OCI-LY7 (cell line): ENCODE results near the gene DOC2A. TPM values are rescaled to one million over a fixed set of nuclear protein-coding genes. Genes with fewer than 3 reads are reported as not detected.

Experiments used
- BruUV-seq: library from RNA; stranded (reverse); fragments of 400-500 nt; replicated peaks from 2 replicates; lab custom pipeline; 2021; lab: Mats Ljungman, UMichigan
- CTCF ChIA-PET: fragments of 300-600 bp; sonication (Branson Sonifier 250); formaldehyde crosslinking; loops from one replicate; lab custom pipeline; 2022; ENCODE audit warnings: antibody characterized with exemption; ENCODE audit not compliant: unreplicated experiment; lab: Charles Lee
- POLR2A ChIA-PET: fragments of 300-600 bp; sonication (Branson Sonifier 250); formaldehyde crosslinking; loops from one replicate; lab custom pipeline; 2022; ENCODE audit warnings: antibody characterized with exemption; lab: Charles Lee
- DNase-seq: peaks from one replicate; pipeline ENCODE4 v3.0.0-alpha.2; 2015; ENCODE audit warnings: low spot score
- H2AFZ ChIP-seq: fragments of 200-600 bp; sonication (generic), shearing (Covaris generic); 2 replicates; pipeline ENCODE4 v1.6.1; 2014; ENCODE audit warnings: mild to moderate bottlenecking, antibody characterized with exemption, low read length, moderate library complexity
- H3K27ac ChIP-seq: fragments of 200-600 bp; sonication (generic); 2 replicates; pipeline ENCODE4 v1.5.1; 2014; ENCODE audit warnings: mixed run types, low read depth, mild to moderate bottlenecking, moderate library complexity, low read length, inconsistent platforms; ENCODE audit not compliant: poor library complexity, severe bottlenecking
- H3K36me3 ChIP-seq: fragments of 200-600 bp; sonication (generic); 2 replicates; pipeline ENCODE4 v1.6.1; 2014; ENCODE audit warnings: mild to moderate bottlenecking, antibody characterized with exemption, low read length, moderate library complexity, mixed read lengths; ENCODE audit not compliant: insufficient read depth
- H3K4me1 ChIP-seq: fragments of 200-600 bp; sonication (generic); 2 replicates; pipeline ENCODE4 v1.5.1; 2014; ENCODE audit warnings: mild to moderate bottlenecking, low read length; ENCODE audit not compliant: insufficient read depth, poor library complexity, severe bottlenecking
- H3K4me2 ChIP-seq: fragments of 200-600 bp; sonication (generic); 2 replicates; pipeline ENCODE4 v1.6.1; 2014; ENCODE audit warnings: mild to moderate bottlenecking, low read length
- H3K4me3 ChIP-seq: fragments of 200-600 bp; sonication (generic); 2 replicates; pipeline ENCODE4 v1.5.1; 2014; ENCODE audit warnings: mild to moderate bottlenecking, low read depth, low read length; ENCODE audit not compliant: poor library complexity, severe bottlenecking
- H3K79me2 ChIP-seq: fragments of 200-600 bp; sonication (generic); 2 replicates; pipeline ENCODE4 v1.6.1; 2016; ENCODE audit warnings: low read depth, mild to moderate bottlenecking, low read length, moderate library complexity, mixed read lengths; ENCODE audit not compliant: insufficient read depth
- H3K9me2 ChIP-seq: fragments of 200-600 bp; sonication (generic); 2 replicates; pipeline ENCODE4 v1.6.1; 2016; ENCODE audit warnings: mild to moderate bottlenecking, low read length, mixed read lengths; ENCODE audit not compliant: insufficient read depth
- H3K9me3 ChIP-seq: fragments of 200-600 bp; sonication (generic); 2 replicates; pipeline ENCODE4 v1.6.1; 2014; ENCODE audit warnings: mild to moderate bottlenecking, mixed run types, low read length, mixed read lengths
- H4K20me1 ChIP-seq: fragments of 200-600 bp; sonication (generic); 2 replicates; pipeline ENCODE4 v1.6.1; 2014; ENCODE audit warnings: mild to moderate bottlenecking, antibody characterized with exemption, low read length, moderate library complexity, mixed read lengths; ENCODE audit not compliant: insufficient read depth
- EZH2phosphoT487 ChIP-seq: fragments of 200-600 bp; sonication (generic); IDR thresholded peaks from 2 replicates; pipeline ENCODE4 v1.6.1; 2018; ENCODE audit warnings: low read depth, borderline replicate concordance, mild to moderate bottlenecking, mixed run types, antibody characterized with exemption, low read length, moderate library complexity, mixed read lengths
- intact Hi-C: fragments of 100-400 bp; cut with micrococcal nuclease; formaldehyde crosslinking; loops from one replicate; pipeline ENCODE4 v1.10.0; 2022; ENCODE audit not compliant: unreplicated experiment
- total RNA-seq, 2 experiments: library from RNA; depleted of rRNA in 1 of 2; stranded (reverse); fragments of >200 nt in 1 of 2; shearing (Covaris generic) in 1 of 2; gene quantifications; 2 replicates each; pipeline ENCODE4 v1.2.3, GENCODE V29; 2014 to 2022
- TF ChIP-seq, protein P1 (sequence below): fragments of 200-600 bp; sonication (generic); conservative IDR thresholded peaks from 2 replicates; pipeline ENCODE4 v1.5.1; 2014; ENCODE audit warnings: mild to moderate bottlenecking, antibody characterized with exemption, low read length, moderate library complexity, mixed read lengths

Gene DOC2A
- total RNA-seq, 2 experiments from 2014 or later = 0.91 TPM; not detected in 1

DNA sequence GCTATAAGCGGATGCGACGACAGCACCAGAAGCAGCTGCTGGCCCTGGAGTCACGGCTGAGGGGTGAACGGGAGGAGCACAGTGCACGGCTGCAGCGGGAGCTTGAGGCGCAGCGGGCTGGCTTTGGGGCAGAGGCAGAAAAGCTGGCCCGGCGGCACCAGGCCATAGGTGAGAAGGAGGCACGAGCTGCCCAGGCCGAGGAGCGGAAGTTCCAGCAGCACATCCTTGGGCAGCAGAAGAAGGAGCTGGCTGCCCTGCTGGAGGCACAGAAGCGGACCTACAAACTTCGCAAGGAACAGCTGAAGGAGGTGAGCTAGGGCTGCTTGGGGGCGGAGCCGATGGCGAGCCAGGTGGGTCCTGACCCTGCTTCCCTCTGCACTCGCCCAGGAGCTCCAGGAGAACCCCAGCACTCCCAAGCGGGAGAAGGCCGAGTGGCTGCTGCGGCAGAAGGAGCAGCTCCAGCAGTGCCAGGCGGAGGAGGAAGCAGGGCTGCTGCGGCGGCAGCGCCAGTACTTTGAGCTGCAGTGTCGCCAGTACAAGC lies 25.5 kb downstream of the DOC2A start:
- Histone ChIP-seq H3K36me3 (peaks cover 98% of the 10 kb centered on the region), H4K20me1 (no peaks in the 10 kb centered on the region), H3K4me1 (no peaks in the 10 kb centered on the region), H2AFZ (no peak overlapping the region), H3K4me2 (no peak overlapping the region), H3K9me2 (no peaks in the 10 kb centered on the region), H3K9me3 (no peaks in the 10 kb centered on the region), H3K4me3 (no peak overlapping the region), H3K27ac (no peak overlapping the region), H3K79me2 (no peaks in the 10 kb centered on the region)
- no peak for DNase-seq
- no TSS peak for BruUV-seq
- CTCF ChIA-PET = no interaction called here
- POLR2A ChIA-PET = interaction anchor here (1.3 kb wide), 1 partner anchor 10 kb away, joined by 4 read pairs; no protein-coding TSS in a partner anchor
- no peak for TF ChIP-seq EZH2phosphoT487
- TF ChIP-seq, protein P1, sequence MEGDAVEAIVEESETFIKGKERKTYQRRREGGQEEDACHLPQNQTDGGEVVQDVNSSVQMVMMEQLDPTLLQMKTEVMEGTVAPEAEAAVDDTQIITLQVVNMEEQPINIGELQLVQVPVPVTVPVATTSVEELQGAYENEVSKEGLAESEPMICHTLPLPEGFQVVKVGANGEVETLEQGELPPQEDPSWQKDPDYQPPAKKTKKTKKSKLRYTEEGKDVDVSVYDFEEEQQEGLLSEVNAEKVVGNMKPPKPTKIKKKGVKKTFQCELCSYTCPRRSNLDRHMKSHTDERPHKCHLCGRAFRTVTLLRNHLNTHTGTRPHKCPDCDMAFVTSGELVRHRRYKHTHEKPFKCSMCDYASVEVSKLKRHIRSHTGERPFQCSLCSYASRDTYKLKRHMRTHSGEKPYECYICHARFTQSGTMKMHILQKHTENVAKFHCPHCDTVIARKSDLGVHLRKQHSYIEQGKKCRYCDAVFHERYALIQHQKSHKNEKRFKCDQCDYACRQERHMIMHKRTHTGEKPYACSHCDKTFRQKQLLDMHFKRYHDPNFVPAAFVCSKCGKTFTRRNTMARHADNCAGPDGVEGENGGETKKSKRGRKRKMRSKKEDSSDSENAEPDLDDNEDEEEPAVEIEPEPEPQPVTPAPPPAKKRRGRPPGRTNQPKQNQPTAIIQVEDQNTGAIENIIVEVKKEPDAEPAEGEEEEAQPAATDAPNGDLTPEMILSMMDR = no peak
- intact Hi-C loops = no loop called here

DNA sequence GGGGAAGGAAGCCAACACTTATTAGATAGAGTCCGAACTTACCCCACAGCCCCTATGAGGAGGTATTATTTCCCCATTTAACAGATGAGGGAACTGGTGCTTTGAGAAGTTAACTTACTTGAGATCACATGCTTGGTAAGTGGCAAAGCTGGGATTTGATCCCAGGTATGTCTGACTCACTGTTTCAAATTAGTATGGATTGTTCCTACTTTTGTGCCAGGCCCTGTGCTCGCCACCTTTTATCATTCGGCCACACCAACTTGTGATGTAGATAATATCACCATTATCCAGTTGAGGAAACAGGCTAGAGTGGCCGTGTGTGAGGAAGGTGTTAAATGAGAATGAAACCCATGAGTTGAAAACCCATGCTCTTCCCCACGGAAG lies 26.1 kb downstream of the DOC2A start:
- TF ChIP-seq EZH2phosphoT487 = no peak
- TF ChIP-seq, protein P1 = no peak
- CTCF ChIA-PET = no interaction called here
- intact Hi-C loops = no loop called here
- Histone ChIP-seq H3K79me2 (no peaks in the 10 kb centered on the region), H3K9me2 (no peaks in the 10 kb centered on the region), H3K9me3 (no peaks in the 10 kb centered on the region), H3K27ac (no peak overlapping the region), H3K4me1 (no peaks in the 10 kb centered on the region), H4K20me1 (no peaks in the 10 kb centered on the region), H3K4me3 (no peak overlapping the region), H2AFZ (no peak overlapping the region), H3K36me3 (peaks cover 98% of the 10 kb centered on the region), H3K4me2 (no peak overlapping the region)
- BruUV-seq = no TSS peak
- POLR2A ChIA-PET = no interaction called here
- no peak for DNase-seq

DNA sequence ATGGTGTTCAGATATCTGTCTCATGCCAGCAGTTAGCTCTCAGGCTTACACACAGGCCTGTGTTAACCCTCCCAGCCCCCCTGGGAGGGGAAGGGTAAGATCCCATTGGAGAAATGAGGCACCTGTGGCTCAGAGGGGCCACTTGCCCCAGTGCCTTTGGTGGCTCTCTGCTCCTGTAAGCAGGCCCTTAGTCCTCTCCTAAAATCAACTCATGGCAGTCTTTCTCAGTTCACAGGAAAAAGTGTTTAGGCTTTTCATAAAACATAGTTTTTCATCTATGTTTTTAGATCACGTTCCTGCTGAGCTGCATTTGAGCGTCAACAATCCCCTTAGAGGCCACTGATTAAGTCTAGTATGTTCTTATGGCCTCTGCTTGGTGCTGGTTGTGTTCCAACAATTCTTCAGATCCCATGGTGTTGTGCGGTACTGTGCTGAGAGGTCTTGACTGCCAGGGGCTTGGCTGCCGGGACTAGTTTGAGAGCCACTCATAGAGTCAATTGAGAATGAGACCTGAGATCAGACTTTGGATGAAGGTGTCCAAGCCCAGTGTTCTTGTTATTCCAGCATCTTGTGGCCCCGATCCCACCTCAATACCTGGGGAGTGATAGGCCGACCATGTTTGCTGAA lies 26.6 kb downstream of the DOC2A start:
- Histone ChIP-seq H4K20me1 (no peaks in the 10 kb centered on the region), H3K79me2 (no peaks in the 10 kb centered on the region), H3K4me1 (no peaks in the 10 kb centered on the region), H3K4me3 (no peak overlapping the region), H3K4me2 (no peak overlapping the region), H3K9me3 (no peaks in the 10 kb centered on the region), H3K36me3 (peaks cover 98% of the 10 kb centered on the region), H3K27ac (no peak overlapping the region), H3K9me2 (no peaks in the 10 kb centered on the region), H2AFZ (no peak overlapping the region)
- ChIA-PET POLR2A (no interaction called here), CTCF (no interaction called here)
- TF ChIP-seq, protein P1 = no peak
- DNase-seq = no peak
- BruUV-seq = no TSS peak
- intact Hi-C loops = no loop called here
